ENCODE results near the gene GALC.

DNA sequence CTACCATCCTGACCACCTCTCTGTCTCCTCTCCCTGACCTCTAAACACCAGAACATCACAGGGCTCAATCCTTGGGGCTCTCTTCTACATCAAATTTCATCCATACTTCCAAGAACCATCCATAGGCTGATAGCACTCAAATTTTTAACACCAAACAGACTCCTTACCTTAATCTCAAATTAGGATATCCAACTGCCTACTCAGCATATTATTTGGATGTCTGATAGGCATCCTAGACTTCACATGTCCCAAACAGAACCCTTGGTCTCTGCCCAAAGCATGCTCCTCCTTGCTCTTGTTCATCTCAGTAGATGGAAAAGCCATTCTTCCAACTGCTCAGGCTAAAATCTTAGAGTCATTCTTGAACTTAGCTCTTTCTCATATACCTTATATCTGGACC lies 91.3 kb downstream of the GALC start:
- TF ChIP-seq, protein P1, sequence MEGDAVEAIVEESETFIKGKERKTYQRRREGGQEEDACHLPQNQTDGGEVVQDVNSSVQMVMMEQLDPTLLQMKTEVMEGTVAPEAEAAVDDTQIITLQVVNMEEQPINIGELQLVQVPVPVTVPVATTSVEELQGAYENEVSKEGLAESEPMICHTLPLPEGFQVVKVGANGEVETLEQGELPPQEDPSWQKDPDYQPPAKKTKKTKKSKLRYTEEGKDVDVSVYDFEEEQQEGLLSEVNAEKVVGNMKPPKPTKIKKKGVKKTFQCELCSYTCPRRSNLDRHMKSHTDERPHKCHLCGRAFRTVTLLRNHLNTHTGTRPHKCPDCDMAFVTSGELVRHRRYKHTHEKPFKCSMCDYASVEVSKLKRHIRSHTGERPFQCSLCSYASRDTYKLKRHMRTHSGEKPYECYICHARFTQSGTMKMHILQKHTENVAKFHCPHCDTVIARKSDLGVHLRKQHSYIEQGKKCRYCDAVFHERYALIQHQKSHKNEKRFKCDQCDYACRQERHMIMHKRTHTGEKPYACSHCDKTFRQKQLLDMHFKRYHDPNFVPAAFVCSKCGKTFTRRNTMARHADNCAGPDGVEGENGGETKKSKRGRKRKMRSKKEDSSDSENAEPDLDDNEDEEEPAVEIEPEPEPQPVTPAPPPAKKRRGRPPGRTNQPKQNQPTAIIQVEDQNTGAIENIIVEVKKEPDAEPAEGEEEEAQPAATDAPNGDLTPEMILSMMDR (optimal IDR thresholded peaks at IDR 0.05 in 1 of 3, IDR thresholded peaks at IDR 0.05 in 1 of 3, conservative IDR thresholded peaks at IDR 0.05 in 1 of 3; ENCODE audit: extremely low read depth in 1 of 3, insufficient read depth in 2 of 3, low read length in 3 of 3) = no peak
- no peak for TF ChIP-seq EZH2 (IDR thresholded peaks at IDR 0.05; ENCODE audit: low read length)
